ENCODE results near the gene GYS1.
"Not testable (repeated sequence)": the region's sequence is repeated elsewhere in the genome, so short reads cannot be mapped to it uniquely, and the experiment has no call there.

The GYS1 gene

DNA sequence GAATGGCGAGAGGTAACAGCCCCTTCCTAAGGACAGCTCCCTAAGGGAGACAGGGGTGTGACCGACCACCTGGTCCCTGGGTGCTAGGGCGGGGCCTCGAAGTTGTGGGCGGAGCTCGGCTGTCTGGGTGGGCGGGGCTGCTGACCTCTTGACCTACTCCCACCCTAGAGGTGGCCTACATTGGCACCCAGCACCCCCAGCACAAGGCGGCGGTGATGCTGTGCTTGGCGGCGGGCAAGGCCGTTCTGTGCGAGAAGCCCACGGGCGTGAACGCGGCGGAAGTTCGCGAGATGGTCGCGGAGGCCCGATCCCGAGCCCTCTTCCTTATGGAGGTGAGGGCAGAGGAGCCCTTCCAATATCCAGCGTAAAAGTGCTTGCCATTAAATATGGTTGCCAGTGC is 57.2 kb downstream of the GYS1 start:
- DNase-seq = no peak

DNA sequence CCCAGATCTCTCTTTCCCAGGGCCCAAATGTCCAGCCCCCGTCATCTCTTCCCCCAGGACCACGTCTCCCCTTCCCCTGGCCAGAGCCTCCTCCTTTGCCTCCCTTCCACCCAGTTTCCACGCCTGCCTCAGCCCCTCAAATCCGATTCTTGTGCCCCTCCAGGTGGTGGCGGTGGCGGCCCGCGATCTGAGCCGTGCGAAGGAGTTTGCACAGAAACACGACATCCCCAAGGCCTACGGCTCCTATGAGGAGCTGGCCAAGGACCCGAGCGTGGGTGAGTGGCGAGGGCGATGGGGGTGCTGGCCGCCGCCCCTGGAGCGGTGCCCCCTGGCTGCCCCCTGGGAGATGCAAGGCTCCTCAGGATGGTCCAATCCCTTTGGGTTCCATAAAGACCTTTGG is 58.3 kb downstream of the GYS1 start:
- DNase-seq = peak in 1 of 2 donors; percentile 19

DNA sequence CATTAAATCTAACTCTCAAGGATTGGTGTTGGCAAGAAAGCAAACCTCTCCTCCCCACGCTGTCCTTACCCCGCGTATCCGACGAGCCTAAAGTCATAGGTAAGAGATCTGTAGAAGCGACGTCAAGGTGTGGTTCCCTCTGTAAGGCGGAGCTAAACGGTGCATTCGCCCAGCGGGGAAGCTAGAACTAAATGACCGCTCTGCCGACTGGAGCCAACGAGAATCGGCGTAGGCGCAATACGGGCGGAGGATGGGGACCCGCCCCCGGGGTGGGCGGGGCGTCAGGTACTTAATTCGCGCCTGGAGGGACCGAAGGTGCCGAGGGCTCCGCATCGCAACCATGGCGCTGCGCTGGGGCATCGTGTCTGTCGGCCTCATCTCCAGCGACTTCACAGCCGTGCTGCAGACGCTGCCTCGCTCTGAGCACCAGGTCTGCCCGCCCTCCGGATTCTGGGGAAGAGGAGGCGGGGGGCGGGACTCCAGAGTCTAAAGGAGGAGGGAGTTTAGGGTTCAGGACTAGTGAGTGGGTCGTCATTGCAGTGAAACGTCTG is 59.7 kb downstream of the GYS1 start, which contains the start of gene DHDH:
Gene DHDH (plus strand): TSS at position 318 of the 551 bp plus-strand sequence. CDS start 23 bp downstream, at position 341.
- DNase-seq = peak in 1 of 2 donors; percentile 4

DNA sequence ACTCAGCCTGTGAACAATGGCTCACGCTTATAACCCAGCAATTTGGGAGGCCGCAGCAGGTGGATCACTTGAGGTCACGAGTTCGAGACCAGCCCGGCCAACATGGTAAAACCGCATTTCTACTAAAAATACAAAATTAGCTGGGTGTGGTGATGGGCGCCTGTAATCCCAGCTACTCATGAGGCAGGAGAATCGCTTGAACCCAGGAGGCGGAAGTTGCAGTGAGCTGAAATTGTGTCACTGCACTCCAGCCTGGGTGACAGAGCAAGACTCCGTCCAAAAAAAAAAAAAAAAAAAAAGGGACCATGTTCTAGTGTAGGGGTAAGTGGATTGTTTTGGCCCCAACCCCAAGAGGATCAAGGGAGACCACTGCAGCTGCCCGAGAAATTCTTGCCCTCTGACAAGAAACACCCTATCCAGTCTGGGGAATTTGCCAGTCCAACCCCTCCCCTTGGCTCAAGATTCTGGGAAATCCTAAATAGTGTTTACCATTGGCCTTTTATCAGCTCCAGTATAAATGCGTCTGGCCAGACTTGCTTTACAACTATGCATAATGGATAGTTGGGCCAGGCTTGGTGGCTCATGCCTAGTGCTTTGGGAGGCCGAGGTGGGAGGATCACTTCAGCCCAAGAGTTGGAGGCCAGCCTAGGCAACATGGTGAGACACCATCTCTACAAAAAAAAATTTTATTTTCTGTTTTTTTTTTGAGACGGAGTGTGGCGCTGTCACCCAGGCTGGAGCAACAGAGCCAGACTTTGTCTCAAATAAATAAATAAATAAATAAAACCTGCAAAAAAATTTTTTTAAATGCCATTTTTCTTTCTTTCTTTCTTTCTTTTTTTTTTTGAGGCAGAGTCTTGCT is 64.7 kb downstream of the GYS1 start:
- DNase-seq = no peak

DNA sequence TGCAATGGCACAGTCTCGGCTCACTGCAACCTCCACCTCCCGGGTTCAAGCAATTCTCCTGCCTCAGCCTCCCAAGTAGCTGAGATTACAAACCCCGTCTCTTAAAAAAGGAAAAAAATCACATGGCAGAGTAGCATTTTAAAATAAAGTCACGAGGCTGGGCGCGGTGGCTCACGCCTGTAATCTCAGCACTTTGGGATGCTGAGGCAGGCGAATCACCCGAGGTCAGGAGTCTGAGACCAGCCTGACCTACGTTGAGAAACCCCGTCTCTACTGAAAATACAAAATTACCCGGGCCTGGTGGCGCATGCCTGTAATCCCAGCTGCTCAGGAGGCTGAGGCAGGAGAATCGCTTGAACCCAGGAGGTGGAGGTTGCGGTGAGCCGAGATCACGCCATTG is 65.4 kb downstream of the GYS1 start:
- not testable (repeated sequence) for DNase-seq

DNA sequence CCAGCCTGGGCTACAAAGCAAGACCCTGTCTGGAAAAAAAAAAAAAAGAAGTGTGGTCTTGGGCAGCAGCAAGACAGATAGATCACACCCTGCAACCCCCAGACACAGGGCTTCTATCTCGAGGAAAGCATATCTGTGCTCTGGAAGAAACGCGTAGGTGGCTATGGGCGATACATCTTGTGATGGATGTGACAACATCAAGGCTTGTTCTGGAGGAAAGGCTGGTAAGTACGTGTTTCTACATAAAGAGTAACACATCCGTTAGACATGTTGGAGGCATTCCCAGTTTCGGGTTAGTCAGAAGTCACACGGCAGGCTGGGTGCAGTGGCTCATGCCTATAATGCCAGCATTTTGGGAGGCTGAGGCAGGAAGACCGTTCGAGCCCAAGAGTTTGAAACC is 66.2 kb downstream of the GYS1 start:
- DNase-seq = no peak

DNA sequence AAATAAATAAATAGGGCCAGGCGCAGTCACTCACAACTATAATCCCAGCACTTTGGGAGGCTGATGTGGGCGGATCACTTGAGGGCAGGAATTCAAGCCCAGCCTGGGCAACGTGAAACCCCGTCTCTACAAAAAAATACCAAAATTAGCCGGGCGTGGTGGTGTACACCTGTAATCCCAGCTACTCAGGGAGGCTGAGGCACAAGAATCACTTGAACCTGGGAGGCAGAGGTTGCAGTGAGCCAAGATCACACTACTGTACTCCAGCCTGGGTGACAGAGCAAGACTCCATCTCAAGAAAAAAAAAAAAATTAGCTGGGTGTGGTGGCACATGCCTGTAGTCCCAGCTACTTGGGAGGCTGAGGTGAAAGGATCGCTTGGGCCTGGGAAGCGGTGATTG is 67.2 kb downstream of the GYS1 start:
- not testable (repeated sequence) for DNase-seq

DNA sequence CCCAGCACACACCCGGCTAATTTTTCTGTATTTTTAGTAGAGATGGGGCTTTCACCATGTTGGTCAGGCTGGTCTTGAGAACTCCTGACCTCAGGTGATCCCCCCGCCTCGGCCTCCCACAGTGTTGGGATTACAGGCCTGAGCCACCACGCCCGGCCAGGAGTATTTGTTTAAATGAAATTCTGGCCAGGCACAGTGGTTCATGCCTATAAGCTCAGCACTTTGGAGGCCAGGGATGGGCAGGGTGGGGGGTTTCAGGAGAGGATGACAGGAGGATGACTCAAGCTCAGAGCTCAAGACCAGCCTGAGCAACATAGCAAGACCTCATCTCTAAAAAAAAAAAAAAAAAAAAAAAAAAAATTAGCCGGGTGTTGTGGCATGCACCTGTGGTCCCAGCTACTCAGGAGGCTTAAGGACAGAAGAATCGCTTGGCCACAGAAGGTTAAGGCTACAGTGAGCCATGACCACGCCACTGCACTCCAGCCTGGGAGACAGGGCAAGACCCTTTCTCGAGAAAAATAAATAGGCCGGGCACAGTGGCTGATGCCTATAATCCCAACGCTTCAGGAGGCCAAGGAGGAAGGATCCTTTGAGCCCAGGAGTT is 67.8 kb downstream of the GYS1 start:
- no peak for DNase-seq

DNA sequence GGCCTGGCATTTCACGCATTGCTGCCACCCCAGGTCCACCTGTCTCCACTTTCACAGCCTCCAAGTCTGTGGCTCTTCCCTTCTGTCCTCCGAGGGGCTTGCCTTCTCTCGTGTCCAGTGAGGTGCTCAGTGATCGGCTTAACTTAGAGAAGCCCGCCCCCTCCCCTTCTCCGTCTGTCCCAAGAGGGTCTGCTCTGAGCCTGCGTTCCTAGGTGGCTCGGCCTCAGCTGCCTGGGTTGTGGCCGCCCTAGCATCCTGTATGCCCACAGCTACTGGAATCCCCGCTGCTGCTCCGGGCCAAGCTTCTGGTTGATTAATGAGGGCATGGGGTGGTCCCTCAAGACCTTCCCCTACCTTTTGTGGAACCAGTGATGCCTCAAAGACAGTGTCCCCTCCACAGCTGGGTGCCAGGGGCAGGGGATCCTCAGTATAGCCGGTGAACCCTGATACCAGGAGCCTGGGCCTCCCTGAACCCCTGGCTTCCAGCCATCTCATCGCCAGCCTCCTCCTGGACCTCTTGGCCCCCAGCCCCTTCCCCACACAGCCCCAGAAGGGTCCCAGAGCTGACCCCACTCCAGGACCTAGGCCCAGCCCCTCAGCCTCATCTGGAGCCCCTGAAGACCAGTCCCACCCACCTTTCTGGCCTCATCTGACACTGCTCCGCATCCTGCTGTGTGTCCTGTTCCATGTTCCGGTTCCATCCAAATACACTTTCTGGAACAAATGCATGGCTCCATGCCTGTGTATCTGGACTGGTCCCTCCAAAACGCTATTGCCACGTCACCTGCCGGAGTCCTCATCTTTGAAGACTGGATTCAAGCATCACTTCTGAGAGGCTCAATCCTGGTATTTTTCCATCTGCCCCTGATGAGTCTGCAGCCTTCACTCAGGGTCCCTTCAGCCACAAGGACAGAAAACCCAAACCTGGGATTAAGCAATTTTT is 70.3 kb downstream of the GYS1 start:
- no peak for DNase-seq

DNA sequence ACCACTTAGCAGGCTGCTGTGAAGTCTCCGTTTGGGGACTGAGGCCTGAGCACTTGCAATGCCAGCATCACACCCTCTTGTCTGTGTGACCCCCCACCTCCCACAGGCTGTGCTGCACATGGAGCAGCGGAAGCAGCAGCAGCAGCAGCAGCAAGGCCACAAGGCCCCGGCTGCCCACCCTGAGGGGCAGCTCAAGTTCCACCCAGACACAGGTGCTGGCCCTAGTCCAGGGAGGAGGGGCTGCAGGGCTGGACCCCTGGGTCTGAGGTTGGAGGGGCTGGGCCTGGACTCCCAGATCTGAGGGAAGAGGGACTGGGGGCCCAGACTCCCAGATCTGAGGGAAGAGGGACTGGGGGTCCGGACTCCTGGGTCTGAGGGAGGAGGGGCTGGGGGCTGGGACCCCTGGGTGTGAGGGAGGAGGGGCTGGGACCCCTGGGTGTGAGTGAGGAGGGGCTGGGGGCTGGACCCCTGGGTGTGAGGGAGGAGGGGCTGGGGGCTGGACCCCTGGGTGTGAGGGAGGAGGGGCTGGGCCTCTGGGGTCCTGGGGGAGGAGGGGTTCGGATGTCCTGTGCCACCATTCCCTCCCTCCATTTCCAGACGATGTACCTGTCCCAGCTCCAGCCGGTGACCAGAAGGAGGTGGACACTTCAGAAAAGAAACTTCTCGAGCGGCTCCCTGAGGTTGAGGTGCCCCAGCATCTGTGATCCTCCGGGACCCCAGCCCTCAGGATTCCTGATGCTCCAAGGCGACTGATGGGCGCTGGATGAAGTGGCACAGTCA is 71.2 kb downstream of the GYS1 start:
- DNase-seq = no peak

DNA sequence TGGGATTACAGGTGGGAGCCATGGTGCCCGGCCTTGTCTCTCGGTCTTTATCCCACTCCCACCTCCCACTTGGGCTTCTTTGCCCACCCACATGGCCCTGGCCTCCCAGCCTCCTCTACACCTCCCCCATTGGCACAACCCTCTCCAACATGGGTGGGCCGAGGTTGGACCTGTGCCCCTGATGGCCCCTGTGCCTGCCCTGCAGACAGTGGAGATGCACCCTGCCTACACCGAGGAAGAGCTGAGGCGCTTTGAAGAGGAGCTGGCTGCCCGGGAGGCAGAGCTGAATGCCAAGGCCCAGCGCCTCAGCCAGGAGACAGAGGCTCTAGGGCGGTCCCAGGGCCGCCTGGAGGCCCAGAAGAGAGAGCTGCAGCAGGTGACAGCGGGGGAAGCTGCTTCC is 72.2 kb downstream of the GYS1 start:
- no peak for DNase-seq

DNA sequence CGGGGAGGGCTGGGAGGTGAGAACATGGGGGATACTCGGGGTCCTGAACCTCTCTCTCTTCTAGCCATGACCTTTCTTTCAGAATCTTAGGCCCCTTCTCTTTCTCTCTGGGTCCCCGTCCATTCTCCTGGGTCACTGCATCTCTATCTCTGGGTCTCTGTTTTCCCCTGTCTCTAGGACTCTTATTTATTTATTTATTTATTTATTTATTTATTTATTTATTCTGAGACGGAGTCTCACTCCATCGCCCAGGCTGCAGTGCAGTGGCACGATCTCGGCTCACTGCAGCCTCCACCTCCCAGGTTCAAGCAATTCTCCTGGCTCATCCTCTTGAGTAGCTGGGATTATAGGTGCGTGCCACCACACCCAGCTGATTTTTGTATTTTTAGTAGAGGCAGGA is 73.8 kb downstream of the GYS1 start:
- not testable (repeated sequence) for DNase-seq

DNA sequence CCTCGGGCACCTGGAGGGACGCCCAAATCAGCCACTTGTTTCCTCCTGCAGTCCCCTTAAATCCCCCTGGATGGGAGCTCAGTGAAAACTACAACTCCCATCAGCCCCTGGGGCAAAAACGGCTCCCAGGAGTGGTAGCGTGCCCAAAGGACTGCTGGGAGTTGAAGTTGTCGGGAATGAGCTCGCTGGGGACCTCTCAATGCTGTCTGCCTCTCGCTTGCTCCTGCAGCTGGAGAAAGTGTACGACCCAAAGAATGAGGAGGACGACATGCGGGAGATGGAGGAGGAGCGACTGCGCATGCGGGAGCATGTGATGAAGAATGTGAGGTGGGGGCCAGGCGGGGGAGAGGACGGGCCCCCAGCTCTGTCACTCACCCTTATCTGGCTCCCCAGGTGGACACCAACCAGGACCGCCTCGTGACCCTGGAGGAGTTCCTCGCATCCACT is 74.3 kb downstream of the GYS1 start:
- no peak for DNase-seq

Measured in bone marrow (tissue), 2 donors.